Measurements from ENCODE around the gene GPSM1.

The GPSM1 gene

DNA sequence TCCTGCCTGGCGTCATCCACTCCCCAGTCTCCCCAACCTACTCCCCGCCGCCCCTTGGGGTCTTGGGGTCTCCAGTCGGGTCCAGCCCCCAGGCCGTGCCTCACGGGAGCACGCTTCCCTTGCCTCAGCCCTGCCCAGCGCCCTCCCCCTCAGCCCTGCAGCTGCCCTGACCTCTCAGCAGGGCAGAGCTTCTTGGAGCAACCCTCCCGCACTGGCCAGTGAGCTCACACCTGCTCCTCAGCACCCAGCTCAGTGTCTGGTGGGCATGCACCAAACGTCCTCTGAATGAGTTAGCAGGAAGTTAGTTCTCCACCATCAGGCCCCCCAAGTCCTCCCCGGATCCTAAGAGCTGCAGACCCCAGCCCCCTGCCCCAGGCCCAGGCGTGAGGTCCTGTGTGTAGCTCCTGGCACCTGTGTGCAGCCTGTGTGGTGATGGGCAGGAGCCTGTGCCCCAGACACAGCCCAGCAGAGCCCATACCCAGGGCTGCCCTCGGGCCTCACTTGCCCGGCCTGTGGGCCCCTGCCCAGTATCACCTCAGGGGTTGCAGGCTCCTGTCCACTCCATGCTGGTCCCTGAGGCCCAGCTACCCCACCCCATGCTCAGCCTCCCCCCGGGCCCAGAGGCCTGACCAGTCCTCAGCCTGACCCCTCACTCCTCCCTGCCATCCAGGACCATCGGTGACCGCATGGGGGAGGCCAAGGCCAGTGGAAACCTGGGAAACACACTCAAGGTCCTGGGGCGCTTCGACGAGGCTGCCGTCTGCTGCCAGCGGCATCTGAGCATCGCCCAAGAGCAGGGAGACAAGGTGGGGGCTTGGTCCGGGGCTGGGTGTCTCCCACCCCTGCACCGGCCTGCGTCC, 8.2 kb downstream of the GPSM1 start:
- no peak for DNase-seq

DNA sequence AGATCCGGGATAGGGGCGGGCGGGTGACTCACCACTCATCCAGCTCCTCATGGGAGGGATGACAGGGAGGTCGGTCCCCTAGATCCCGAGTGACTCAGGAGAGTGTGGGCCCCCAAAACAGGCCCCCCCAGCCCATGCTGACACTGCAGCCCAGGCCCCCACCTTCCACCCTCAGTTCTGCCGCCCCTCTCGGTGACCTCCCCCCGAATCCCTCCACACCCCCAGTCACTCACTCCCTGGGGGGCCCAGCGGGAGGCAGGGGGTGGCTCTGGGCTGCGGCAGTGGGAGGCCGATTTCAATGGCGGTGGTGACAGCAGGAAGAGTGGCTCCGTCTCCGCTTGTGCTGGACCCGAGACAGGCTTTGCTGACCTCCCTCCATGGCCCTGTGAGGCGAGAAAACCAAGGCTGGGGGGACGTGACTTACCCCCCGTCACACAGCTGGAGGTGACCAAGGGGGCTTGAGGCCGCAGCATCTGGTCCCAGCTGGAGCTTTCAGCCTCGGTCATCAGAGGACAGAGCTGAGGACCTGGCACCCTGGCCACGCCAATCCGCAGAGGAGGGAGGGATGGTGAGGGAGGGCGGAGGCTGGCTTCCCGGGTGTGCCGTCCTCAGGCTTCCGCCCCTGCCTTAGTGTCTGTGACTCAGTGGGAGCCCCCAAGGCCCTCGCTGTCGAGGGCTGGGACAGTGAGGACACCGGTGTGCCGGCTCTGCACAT, 9.0 kb downstream of the GPSM1 start:
- DNase-seq: no peak

DNA sequence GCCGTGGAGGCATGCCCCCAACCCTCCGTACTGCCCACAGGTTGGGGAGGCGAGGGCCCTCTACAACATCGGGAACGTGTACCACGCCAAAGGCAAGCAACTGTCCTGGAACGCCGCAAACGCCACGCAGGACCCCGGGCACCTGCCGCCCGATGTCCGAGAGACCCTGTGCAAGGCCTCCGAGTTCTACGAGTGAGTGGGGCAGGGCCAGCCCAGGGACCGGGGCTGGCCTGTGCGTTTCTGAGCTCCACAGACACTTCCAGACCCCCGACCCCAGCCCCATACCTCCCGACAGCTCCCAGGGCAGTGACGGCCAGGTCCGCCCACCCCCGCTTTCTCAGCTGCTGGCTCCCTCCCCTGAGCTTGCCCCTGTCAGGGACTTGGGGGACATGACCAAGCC, 9.5 kb downstream of the GPSM1 start:
- DNase-seq: no peak

DNA sequence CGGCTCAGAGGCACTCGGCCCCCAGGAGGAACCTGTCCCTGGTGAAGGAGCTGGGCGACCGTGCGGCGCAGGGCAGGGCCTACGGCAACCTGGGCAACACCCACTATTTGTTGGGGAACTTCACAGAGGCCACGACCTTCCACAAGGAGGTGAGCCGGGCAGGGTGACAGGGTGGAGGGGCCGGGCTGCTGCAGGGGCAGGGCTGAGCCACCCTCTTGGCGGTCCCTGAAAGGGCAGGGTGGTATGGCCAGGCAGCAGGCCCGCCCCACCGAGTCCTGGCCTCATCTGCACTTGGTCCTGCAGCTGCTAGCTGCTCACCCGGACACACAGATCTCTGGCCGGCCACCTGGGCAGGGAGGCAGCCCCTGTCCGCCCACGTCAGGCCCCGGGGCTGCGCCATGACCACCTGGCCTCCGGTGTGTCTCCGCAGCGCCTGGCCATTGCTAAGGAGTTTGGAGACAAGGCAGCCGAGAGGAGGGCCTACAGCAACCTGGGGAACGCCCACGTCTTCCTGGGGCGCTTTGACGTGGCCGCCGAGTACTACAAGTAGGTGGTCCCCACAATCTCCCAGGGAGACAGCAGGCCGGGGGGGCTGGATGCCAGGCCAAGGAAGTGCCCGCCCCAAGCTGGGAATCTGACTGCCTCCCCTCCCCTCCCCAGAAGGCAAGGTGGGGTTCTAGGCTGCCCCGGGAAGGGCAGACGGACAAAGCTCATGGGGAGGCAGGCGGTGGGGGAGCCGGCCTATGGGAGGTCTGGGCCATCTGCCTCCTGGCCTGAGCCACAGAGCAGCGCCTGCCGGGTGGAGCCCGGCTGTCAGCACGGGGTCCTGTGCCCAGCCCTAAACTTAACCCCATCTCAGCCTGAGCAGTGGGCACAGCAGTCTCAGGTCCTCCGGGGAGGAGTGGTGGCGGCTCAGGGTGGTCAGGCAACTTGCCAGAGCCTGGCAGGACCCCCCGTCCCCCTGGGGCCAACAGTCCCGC, 10.4 kb downstream of the GPSM1 start:
- no peak for DNase-seq

DNA sequence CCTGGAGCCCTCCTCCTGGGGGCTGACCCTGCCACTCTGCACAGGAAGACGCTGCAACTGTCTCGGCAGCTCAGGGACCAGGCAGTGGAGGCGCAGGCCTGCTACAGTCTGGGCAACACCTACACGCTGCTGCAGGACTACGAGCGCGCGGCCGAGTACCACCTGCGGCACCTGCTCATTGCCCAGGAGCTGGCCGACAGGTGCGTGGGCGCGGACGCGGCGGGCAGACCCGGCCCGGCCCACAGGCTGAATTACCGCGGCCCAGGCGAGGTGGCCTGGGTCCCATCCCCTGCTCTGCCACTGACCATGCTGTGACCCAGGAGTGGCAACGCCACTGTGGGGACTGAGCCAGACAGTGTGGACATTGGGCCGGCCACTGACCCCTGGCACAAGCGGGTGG, 11.2 kb downstream of the GPSM1 start:
- DNase-seq: no peak

DNA sequence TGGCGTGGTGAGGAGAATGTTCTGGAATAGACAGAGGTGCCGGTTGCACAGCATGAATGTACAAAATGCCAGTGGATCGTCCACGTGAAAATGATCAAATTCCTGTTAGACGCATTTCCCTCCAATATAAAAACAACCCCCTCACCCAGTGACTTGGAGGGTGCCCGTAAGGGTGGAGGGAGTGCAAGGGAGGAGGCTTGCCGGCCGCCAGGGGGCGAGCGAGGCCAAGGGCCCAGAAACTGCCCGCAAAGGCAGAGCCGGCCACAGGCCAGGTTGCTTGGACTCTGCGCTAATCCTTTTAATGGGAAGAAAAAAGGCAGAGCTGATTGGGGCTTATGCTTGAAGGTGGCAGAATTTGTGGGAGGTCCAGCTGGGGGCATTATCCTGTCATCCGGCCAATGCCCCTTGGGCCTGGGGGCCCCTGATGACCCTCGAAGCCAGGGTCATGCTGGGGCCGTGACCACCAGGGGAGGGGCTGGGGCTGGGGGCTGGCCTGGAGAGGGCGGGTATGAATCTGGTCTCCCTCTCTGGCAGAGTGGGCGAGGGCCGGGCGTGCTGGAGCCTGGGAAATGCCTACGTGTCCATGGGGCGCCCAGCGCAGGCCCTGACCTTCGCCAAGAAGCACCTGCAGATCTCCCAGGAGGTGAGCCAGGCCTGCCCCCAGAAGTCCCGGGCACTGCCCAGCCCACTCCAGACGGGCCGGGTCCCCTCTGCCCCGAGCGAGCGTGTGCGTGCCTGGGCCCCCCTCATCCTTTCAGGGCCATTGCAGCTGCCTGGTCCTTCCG, 12.0 kb downstream of the GPSM1 start:
- DNase-seq: peak; percentile 18

DNA sequence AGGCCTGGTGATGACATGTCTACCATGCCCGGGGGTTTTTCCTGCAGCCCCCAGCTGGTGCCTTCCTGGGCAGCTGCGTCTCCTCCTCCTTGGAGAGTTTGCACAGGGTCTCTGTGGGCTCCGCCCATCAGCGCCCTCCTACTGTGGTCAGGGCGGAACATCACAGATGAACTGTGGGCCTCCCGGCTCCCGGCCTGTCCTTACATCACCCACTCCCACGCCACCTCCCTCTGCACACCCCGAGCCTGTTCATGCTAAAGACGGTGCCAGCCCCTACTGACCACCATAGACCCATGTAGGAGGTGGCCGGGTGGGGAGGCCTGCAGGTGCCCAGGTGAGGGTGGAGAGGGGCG, 12.6 kb downstream of the GPSM1 start:
- no peak for DNase-seq

DNA sequence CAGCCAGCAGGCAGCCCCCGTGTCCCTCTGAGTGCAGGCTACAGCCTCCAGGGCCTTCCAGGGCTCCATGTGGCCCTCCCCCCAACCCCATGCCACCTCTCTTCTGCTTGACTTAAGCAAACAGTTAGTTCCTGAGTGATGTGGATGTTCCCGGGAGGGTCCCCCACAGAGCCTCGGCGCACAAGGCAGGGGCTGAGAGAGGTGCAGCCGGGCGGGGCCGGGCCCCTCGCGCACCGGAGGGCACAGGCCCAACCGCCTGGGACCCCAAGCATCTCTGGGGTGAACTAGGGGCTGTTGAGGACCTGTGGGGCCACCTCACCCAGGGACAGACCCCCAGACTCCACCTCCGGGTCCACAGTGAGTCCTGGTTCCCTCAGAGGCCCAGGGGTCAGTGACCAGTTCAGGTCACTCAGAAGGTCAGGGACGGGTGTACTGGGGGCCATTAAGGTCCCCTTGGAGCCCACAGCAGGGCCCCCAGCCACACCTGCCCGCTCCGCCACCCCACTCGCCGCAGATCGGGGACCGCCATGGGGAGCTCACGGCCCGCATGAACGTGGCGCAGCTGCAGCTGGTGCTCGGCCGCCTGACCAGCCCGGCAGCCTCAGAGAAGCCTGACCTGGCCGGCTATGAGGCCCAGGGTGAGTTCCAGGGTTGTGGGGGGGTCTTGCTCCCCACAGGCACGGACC, 13.2 kb downstream of the GPSM1 start:
- DNase-seq: no peak

DNA sequence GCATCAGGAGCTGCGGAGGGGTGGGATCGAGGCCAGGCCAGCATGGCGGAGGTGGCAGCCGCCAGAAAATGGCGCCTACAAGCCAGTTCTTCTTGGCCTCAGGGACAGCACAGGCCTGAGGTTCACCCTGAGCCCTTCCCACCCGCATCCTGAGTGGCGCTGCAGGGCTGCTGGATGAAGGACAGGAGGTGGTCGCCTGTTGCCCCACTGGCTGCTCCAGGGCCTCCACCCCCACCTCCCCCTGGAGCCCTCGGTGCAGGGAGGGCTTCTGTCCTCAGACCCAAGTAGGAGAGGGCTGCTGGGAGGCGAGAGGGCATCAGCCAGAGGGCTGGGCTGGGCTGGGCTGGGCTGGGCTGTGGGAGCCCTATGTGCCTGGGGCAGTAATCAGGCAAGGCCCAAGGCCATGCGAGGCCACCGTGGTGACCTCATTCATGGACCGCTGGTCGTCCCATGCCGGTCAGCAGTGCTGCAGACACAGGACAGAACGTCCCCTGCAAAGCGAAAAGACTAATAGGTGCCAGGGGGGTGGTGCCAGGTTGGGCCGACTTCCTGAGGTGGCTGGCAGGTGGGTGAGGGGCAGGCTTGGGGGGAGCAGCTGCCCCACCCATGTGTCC, 13.8 kb downstream of the GPSM1 start:
- no peak for DNase-seq

DNA sequence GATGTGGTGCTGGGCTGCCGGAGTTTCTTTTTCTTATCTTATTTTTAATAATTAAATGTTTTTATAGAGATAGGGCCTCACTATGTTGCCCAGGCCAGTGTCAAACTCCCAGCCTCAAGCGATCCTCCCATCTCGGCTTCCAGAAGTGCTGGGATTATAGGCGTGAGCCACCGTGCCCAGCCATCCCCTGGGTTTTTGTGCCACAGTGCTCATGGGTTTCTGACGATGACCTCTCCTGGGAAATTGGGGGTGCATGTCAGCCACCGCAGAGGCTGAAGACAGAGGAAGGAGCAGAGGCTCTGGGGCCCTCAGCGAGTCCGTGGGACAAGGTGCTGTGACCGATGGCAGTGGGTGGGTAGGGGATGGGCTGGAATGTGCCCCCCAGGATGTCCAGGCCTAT, 14.4 kb downstream of the GPSM1 start:
- no peak for DNase-seq

DNA sequence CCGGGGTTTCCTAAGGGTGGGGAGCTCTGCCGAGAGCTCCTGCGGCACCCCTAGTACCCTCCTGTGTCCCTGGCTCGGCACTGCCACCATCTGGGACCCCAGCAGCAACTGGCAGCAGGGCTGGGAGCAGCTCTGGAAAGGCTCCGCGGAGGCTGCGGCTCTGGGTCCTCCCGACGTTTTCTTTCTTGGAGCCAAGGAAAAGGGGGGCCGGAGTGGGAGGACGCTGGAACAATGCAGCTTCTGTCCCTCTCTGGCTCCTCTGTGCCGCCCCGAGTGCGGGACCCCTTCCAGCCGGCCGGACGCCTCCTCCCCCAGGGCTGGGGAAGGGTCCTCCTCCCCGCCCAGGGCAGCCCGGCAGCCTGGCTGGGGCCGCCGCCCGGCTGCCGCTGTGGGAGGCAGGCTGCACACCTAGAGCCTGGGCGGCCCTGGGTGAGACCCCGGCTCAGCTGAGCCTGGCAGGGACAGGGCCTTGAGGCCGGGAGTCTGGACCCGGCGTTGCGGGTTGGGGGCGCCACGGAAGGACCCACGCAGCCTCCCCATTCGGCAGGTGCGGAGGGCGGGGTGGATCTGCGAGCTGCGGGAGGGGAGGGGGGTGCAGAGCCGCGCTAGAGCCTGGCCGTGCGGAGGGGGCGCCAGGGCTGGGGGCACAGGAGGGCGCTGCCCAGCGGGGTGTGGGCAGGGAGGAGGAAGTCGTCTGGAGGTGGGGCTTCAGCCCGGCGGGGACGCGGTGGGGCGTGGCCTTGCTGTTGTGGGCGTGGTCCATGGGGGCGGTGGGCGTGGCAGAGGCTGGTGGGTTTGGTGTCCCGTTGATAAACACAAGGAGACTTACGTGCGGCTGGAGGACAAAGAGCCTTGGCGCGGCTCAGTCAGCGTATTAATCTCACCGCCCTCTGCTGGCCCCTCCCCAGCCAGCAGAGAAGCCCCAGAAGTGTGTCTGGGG, 15.1 kb downstream of the GPSM1 start:
- DNase-seq: no peak

DNA sequence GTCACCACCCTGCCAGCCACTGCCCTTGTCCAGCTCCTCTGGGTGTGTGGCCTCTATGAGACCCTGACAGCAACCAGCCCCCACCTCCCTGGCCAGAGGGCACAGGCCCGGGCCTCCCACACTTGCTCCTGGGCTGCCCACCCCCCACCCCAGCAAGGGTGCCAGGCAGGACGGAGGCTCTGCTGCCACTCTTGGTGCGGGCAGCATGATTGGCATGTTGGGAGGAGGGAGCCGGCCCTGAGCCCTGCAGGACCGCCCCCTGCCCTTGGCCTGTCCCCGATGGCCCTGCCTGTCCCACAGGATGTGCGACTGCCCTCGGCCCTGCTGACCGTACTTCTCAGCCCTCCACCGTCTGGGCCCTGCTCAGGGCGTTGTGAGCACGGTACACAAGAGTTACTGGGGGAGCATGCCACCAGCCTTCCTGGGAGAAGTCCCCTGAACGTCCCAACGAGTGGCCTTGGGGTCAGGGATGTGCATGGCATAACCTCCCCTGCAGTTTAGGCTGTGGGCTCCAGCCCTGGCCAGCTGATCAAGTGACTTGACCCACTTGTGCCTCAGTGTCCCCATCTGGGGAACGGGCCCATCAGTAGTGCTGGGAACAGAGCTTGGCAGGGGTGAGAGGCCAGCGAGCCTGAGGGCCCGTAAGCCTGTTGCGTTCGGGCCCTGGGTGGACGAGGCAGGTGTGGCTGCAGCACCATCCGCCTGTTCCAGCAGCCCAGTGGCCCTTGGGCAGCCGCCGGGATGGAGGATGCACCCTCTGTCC, 16.0 kb downstream of the GPSM1 start:
- no peak for DNase-seq

DNA sequence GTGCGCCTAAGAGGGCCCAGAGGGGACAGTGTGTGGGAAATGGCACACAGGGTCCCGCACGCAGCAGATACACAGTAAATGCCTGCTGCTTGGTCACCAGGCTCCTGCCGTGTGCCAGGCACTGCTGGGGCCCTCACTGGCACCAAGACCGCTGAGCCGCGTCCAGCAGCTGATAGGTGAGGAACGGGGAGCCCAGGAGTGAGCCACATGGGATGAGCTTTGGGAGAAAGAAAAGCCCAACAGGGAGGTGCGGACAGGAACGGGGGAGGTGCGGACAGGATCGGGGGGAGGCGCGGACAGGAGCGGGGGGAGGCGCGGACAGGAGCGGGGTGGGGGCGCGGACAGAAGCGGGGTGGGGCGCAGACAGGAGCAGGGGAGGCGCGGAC, 16.5 kb downstream of the GPSM1 start:
- no peak for DNase-seq

DNA sequence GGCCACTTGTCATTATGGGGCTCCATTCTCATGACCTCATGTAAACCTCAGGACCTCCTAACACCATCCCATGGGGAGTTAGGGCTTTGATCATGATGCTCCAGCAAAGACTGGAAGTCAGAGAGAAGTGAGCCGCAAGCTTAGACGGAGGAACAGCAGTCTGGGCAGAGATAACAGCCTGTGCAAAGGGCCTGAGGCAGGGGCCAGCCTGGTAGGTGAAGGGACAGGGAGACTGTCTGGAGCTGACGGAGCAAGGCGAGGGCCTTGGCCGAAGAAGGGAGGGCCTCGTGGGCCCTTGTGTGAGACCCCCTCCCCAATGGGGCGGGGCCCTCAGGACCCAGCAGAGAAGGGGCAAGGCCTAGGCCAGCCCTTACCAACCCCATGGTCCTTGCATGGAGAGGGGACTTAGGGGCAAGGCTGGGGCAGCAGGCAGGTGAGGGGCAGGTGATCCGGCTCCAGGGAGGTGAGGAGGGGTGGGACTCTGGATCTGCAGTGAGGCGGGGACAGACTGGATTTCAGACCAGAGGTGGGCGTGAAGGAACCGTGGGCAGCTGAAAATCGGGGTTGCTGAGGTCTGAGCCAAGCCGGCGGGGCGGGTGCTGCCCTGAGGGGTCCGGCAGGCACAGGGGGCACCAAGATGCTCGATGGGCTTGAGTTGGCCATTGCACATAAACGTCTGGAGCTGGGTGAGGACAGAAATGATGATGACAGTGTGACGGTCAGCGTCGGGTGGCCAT, 17.4 kb downstream of the GPSM1 start:
- DNase-seq: no peak

DNA sequence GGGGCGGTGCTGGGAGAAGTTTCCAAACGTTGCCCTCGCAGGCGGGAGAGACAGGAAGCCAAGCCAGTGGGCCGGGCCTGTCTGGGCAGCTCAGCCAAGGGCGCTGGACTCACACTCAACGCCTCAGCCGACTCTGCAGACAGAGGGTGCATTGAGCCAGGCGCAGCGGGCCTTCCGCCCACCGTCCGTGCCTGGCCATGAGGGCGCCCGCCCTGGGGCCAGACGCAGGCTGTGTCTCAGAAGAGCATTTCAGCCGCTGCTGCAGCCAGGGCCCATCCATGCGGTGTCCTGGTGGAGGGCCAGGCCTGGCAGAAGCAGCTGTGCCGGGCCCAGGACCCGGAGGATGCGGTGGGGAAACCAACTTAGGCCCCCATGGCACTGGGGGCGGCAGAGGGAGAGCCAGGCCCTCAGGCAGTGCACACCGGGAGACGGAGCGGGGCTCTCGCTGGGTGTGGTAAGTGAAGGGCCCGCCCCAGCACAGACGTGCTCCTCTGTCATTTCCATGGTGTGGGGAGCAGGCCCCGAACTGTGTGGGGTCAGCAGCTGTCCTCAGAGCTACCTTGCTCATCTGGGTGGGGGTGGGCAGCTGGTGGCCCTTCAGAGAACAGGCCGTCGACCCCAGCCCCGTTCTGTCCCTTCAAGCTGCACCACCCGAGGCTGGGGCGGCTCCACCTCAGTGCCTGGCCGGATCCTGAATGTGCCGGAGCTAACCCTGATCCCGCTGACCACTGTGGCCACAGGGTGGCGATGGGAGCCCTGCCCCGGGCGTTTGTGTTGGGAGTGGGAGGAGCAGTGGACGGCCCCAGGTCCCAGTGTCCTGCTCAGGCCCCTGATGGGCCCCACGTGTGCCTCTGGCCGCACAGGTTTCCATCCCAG, 18.2 kb downstream of the GPSM1 start:
- DNase-seq: no peak

DNA sequence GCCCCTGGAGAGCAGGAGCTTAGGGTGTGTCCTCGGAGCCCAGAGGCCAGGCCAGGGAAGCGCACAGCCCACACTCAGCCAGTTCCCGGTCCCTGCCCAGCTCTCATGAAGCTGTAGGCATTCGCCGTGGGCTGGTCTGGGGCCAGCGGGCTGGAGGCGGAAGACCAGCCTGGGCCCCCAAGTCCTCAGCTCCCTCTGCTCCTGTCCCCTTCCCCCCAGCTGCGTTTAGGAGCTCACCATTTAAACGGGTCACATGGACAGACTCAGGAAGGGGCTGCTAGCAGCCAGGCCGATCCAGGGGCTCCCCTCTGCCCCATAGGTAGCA, 18.8 kb downstream of the GPSM1 start:
- DNase-seq: no peak

DNA sequence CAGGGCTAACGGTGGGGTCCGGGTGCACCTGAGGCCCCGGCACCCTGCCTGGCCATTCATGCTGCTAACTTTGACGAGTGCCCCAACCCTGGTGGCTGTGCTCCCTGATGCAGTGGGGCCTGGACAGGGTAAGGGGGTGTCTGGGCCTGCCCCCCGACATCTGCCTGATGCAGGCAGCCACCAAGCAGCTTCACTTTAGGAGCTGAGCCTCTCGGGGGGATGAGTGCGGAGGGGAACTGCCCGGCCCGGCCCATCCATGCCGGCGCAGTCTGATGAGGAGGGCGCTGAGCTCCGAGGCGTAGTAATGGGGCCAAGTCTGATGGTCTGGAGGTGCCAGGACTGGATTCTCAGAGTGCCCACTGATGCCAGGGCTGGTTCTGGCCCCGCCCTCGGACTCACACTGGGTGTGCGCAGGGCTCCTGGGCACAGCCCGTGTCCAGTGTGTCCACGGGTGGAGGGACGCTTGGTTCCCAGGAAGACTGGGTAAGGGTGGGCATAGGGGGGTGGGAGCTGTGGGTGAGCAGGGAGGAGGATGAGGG, 19.7 kb downstream of the GPSM1 start:
- DNase-seq: no peak
